GM18498 (cell line): ENCODE results near the gene GDI2.
"Not testable (repeated sequence)": the region's sequence is repeated elsewhere in the genome, so short reads cannot be mapped to it uniquely, and the experiment has no call there.

ENCODE experiments used
- ATAC-seq: cut with Tn5 transposase; IDR thresholded peaks from one replicate; pipeline ENCODE4 v1.9.1; 2021; ENCODE audit warnings: mild to moderate bottlenecking, moderate library complexity; ENCODE audit not compliant: unreplicated experiment

The GDI2 gene

DNA sequence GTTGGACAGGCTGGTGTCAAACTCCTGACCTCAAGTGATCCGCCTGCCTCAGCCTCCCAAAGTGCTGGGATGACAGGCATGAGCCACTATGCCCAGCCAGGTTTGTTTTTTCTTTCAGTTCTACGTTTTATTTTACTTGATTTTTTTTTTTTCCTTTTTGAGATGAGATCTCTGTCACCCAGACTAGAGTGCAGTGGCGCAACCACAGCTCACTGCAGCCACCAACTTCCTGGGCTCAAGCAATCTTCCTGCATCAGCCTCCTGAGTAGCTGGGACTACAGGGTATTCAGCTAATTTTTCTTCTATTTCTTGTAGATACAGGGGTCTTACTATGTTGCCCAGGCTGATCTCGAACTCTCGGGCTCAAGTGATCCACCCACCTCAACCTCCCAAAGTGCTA lies 24.3 kb downstream of the GDI2 start:
- no peak for ATAC-seq

- ATAC-seq, result no peak
Observed at GRCh38 chr10:5783300-5783699, 29.9 kb downstream of the GDI2 start.

DNA sequence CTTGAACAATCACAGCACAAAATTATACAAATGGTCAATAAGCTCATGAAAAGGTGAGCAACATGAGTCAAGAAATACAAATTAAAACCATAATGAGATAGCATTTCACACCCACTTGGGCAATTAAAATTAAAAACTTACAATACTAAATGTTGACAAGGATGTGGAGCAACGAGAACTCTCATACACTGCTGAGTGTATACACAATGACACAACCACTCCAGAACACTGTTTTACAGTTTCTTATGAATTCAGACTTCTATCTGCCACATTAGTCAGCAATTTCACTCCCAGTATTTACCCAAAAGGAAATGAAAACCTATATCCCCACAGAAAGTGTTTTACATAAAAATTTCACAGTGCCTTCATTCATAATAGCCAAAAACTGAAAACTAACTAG lies 31.1 kb downstream of the GDI2 start:
- ATAC-seq, result no peak

GRCh38 chr10:5779730-5780129 lies 33.5 kb downstream of the GDI2 start:
- no peak for ATAC-seq

DNA sequence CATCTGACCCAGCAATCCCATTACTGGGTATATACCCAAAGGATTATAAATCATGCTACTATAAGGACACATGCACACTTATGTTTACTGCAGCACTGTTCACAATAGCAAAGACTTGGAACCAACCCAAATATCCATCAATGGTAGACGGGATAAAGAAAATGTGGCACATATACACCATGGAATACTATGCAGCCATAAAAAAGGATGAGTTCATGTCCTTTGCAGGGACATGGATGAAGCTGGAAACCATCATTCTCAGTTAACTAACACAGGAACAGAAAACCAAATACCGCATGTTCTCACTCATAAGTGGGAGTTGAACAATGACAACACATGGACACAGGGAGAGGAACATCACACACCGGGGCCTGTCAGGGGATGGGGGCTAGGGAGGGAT lies 35.5 kb downstream of the GDI2 start:
- not testable (repeated sequence) for ATAC-seq

DNA sequence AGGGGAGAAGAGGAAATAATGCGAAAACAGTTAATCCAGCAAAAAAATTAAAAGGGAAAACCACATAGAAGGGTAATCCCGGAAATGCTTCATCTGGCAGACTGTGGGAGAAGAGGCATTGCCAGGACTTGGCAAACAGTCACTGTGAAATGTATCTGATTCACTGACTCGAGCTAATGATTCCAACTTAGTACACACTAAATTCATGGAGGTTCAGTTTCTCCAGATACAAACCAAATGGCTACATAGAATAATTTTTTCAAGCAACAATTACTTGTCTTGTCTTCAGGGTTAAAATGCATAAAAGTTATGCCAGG lies 36.4 kb downstream of the GDI2 start:
- ATAC-seq, result no peak

DNA sequence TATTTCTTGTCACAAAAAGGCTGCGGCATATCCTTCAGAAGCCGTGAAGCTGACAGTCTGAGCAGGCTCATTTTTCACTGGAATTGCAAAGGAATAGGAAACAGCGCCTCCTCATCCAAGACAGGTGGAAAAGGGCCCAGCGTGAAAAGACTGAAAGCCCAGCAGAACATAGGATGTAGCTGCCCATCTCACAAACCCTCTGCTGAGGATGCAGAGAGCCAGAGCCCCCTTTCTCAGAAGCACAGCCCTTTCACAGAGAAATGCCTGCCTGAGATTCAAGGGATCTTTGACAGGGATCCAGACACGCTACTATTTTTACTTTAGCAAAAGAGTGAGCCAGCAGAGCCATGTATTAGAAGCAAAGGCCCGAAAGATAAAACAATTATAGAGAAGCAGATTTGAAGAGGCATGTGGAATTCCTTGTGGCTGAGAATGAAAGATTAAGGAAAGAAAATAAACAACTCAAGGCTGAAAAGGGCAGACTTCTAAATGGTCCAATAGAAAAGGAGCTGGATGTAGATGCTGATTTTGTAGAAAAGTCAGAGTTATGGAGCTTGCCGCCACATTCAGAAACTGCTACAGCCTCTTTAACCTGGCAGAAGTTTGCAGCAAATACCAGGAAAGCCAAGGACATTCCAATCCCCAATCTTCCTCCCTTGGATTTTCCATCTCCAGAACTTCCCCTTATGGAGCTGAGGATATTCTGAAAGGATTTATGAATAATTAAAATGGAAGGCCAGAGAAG lies 36.9 kb downstream of the GDI2 start:
- ATAC-seq, result no peak

- ATAC-seq, result no peak
Observed at GRCh38 chr10:5775685-5776084, 37.5 kb downstream of the GDI2 start.

GRCh38 chr10:5774987-5775620 lies 38.1 kb downstream of the GDI2 start:
- no peak for ATAC-seq

DNA sequence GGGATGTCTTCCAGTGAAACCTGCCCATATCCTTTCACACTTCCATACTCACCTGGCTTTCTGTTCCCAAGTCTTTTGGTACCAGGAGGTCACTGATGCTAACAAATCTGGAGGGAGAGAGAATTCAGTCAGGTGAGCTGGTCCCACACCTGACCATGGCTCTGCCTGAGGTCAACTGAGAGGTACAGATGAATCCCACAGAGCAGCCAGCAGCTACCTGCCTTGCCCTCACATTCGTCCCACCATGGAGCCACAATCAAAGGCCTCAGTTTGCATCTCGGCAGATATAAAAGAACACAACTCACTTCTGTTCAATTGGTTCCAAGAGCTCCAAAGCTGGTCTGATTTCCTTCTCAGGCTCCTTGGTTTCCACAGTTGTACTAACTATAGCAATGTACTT lies 47.0 kb downstream of the GDI2 start:
- no peak for ATAC-seq

DNA sequence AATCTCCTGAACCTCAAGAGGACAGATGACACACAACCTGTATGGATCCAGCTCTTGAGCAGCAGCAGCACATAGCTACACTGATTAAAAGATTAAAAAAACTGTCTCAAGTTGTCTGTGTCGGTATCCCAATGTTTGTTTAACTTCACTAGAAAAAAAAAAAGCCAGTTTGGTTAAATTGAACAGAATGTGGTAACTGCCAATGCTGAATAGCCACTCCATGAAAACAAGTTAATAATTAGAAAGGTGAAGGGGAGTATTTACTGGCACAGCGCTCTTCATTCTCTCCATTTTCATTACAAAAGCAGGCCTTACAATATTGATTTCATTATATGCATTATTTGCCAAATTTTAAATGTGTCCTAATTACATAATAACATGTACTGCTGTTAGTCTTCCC lies 47.6 kb downstream of the GDI2 start:
- ATAC-seq, result no peak

DNA sequence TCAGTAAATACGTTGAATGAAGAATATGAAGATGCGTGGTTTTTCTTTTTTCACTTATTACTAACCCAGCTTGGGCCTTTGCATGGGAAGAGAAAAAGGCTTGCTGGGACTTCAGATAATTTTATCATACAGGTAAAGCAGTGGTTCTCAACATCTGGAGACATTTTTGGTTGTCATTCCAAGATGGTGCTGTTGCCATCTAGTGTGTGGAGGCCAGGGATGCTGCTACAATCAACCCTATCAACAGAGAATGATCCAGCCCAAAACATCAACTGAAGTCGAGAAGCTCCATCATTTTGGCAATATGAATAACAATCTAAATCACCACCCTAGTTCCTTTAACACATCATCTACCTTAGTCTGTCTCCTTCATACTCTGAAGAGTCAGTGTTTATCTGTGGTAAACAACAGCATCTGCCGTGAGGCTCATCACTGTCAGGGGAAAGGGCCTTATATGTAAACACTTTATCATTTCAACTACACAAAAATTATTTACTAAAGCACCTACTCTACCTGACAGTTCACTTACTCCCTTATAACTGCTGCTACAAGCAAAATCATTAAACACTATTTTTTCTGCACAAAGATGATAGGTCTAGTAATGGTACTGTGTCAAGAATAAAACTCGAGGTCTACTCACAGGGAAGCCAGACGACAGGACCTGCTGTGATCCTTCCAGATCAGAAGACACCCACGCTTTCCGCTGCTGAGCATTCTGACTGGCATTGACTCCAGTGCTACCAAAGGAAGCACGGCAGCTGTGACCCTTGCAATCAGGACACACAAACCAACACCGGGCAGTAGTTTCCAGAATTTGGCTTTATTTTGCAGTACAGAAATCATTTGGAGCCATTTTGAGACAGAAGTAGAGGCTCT lies 48.6 kb downstream of the GDI2 start:
- ATAC-seq, result no peak

- no peak for ATAC-seq
Observed at GRCh38 chr10:5762531-5762930, 50.7 kb downstream of the GDI2 start.

DNA sequence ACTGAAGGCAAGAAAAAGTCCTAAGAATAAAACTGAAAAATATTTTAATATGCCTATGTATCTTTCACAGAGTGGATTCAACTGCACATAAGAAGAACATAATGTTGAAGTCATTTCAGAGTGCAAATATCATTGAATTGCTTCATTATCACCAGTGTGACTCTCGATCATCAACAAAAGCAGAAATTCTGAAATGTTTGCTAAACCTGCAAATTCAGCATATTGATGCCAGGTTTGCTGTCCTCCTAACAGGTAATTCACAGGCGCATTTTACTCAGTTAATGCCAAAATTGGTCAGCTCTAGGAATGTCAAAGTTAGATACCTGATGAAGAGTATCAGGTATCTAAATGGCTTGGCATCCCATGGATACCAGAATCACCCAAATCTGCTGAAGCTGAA lies 52.0 kb downstream of the GDI2 start:
- no peak for ATAC-seq

GRCh38 chr10:5760515-5760914 lies 52.7 kb downstream of the GDI2 start:
- no peak for ATAC-seq

GRCh38 chr10:5758927-5759326 lies 54.3 kb downstream of the GDI2 start:
- ATAC-seq, result no peak

- ATAC-seq, result no peak
Observed at GRCh38 chr10:5757766-5758517, 55.3 kb downstream of the GDI2 start.

DNA sequence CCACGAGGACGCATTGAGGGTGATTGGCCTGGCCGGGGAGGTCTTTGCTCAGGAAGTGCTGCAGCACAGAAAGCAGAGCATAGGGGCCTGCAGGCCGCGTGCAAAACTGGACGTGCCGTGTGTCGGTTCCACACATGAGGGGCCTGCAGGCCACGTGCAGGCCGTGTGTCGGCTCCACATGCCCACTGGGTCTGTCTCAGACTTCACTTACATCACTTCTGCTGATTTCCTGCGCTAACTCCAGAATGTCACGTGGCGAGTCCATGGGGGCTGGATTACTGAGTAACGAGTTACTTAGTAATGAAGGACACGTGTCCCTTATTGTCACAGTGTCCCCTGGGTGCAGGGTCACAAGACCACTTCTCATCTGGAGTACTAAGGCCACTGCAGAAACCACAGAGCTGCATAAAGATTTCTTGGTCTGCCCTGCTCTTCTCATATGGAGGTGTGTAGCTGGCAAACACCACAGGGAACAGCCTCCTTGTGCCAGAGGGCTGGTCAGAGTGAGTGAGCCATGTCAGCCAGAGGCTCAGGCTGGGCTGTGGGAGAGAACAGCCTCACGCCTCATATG lies 60.8 kb downstream of the GDI2 start:
- no peak for ATAC-seq

DNA sequence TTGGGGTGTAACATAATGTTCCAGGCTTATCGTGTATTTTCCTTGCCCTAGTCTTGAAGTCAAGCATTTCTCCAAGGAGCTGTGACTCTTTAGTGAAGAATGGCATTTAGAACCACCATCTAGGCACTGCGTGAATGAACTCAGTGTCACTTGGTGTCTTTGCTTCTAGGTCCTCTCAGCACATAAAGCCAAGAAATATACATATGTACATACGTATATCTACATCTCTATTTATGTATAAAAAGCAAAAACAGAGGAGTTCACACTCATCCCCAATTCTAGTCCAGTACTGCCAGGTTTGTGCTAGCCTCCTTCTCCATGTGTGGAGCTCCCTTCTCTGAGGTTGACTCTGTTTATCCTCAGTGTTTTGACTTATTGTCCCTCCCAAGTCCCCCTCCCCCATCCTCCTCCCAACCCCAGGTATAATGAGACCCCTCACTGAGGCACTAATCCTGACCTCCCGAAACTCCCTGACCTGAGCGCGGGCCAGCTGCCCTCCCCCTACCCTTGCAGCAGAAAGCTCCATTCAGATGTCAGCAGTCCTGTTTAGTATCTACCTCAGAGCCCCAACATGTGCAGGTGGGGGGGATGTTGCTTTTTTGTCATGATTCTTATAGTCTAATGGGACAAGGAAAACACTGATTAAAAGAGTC lies 61.5 kb downstream of the GDI2 start:
- ATAC-seq, result no peak

DNA sequence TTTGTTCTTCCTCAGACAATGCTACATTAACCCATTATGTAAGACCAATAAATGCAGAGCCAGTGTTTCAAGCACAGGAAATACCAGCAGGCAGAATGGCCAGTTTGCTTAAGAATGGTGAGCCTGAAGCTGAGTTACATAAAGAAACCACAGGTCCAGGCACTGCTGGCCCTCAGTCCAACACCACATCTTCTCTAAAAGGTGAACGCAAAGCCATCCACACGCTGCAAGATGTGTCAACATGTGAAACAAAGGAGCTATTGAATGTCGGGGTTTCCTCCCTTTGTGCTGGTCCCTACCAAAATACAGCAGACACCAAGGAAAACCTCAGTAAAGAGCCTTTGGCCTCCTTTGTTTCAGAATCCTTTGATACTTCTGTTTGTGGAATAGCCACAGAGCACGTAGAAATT lies 64.8 kb downstream of the GDI2 start:
- ATAC-seq, result no peak
